Fibroblast of villous mesenchyme (primary cell): ENCODE data around the gene PALLD. TPM values are rescaled to one million over a fixed set of nuclear protein-coding genes. Genes with fewer than 3 reads are reported as not detected.

Experiments used
- DNase-seq: peaks from one replicate; pipeline ENCODE4 v3.0.0-alpha.2; 2010; ENCODE audit warnings: low read depth
- H3K4me3 ChIP-seq: 2 replicates; pipeline ENCODE4 v1.5.1; 2011; ENCODE audit warnings: low read depth, mild to moderate bottlenecking, low read length
- CTCF ChIP-seq: IDR thresholded peaks from 2 replicates; pipeline ENCODE4 v1.5.1; 2012; ENCODE audit warnings: low read depth, mild to moderate bottlenecking, low read length; ENCODE audit not compliant: insufficient read depth
- total RNA-seq: library from RNA; depleted of rRNA; stranded (reverse); fragments of >200 nt; gene quantifications from 2 replicates; pipeline ENCODE4 v1.2.3, GENCODE V29; 2012

PALLD gene
- total RNA-seq, 1 donor = 188 TPM

DNA sequence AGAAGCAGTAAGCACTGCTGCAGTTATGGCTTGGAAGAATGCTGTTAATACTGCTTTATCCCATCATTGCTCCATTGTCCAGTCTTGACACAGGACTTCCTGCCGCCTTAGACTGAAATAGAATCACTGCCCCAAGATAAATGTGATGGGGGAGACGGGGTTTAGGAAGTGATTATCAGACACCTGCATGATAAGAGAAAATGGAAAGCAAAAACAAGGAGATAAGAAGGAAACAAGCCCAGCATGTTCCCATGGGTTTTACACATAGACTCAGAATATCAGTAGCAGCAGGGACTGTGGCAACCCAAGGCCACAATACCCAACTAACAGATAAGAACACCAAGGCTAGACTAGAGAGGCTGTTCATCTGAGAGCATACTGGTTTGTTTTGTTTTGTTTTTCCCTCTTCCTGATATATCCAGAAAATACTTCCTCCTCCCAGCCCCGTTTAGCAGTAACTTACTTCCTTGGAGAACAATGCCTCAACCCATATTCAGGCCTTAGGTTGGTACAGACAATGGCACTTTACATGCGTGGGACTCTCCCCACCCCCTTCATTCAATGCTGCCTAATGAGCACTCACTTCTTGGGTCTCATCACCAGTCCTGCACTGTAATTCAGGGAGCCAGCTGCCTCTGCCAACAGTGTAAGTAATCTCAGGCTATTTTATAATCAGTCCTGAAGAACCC, 280.6 kb downstream of the PALLD start:
- no peak overlapping the region for H3K4me3 ChIP-seq
- TF ChIP-seq CTCF = no peak
- no peak for DNase-seq

- H3K4me3 ChIP-seq = no peak overlapping the region
- DNase-seq = no peak
- TF ChIP-seq CTCF = no peak
Observed at GRCh38 chr4:168781341-168781740, 284.5 kb downstream of the PALLD start.

- no peak overlapping the region for H3K4me3 ChIP-seq
- no peak for TF ChIP-seq CTCF
- DNase-seq = no peak
Observed at GRCh38 chr4:168781926-168782325, 285.1 kb downstream of the PALLD start.

DNA sequence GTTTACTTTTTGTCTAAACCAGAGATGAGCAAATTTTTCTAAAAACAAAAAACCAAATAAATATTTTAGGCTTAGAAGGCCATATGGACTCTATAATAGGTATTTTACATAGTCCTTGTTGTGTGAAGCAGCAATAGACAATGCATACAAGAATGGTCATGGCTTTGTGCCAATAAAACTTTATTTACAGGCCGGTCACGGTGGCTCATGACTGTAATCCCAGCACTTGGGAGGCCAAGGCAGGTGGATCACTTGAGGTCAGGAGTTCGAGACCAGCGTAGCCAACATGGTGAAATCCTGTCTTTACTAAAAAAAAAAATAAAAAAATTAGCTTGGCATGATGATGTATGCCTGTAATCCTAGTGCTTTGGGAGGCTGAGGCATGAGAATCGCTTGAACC, 285.6 kb downstream of the PALLD start:
- DNase-seq = no peak
- TF ChIP-seq CTCF = no peak
- no peak overlapping the region for H3K4me3 ChIP-seq

- no peak for TF ChIP-seq CTCF
- DNase-seq = no peak
- no peak overlapping the region for H3K4me3 ChIP-seq
Observed at GRCh38 chr4:168784786-168785461, 288.1 kb downstream of the PALLD start.

DNA sequence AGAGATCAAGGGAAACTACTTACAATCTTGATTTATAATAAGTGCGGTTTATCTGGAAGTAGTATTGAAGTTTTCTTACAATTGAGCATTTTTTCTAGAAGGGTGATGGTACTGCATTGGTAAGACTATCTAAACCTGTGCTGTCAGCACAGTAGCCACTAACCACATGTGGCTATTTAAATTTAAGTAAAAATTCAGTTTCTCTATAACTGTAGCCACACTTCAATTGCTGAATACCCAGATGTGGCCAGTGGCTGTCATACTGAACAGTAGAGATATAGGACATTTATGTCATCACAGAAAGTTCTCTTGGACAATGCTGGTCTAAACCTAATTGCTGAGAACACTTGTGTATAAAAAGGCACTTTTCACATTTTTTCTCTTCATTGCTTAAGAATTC, 290.5 kb downstream of the PALLD start:
- no peak for DNase-seq
- no peak overlapping the region for H3K4me3 ChIP-seq
- no peak for TF ChIP-seq CTCF
